ENCODE results near the gene DDX20.

GRCh38 chr1:111747947-111748346 lies 7.8 kb upstream of the DDX20 start:
- TF ChIP-seq CTCF (IDR thresholded peaks at IDR 0.05) (no peak), ZFX (IDR thresholded peaks at IDR 0.05; ENCODE audit: borderline replicate concordance) (no peak)

All from 22Rv1 (cell line).